Lower leg skin (tissue), 3 donors: ENCODE data around the gene JUP.

Experiments
- POLR2A ChIP-seq, 2 donors: fragments of 450-650 bp; IDR thresholded peaks; one replicate each; pipeline ENCODE4 v1.6.1; 2016 to 2017; ENCODE audit warnings: antibody characterized with exemption in 2 of 2, mild to moderate bottlenecking in 1 of 2, moderate library complexity in 1 of 2
- TF ChIP-seq, protein P1 (sequence below), 3 donors: fragments of 450-650 bp; IDR thresholded peaks; one replicate each; pipeline ENCODE4 v1.5.1; 2016; ENCODE audit warnings: antibody characterized with exemption in 3 of 3, mild to moderate bottlenecking in 3 of 3, moderate library complexity in 2 of 3

GRCh38 chr17:41823141-41823524 is 36.6 kb upstream of the JUP start:
- TF ChIP-seq, protein P1, sequence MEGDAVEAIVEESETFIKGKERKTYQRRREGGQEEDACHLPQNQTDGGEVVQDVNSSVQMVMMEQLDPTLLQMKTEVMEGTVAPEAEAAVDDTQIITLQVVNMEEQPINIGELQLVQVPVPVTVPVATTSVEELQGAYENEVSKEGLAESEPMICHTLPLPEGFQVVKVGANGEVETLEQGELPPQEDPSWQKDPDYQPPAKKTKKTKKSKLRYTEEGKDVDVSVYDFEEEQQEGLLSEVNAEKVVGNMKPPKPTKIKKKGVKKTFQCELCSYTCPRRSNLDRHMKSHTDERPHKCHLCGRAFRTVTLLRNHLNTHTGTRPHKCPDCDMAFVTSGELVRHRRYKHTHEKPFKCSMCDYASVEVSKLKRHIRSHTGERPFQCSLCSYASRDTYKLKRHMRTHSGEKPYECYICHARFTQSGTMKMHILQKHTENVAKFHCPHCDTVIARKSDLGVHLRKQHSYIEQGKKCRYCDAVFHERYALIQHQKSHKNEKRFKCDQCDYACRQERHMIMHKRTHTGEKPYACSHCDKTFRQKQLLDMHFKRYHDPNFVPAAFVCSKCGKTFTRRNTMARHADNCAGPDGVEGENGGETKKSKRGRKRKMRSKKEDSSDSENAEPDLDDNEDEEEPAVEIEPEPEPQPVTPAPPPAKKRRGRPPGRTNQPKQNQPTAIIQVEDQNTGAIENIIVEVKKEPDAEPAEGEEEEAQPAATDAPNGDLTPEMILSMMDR (IDR thresholded peaks at IDR 0.05), result no peak
- no peak for TF ChIP-seq POLR2A (IDR thresholded peaks at IDR 0.05)
